ENCODE results near the gene CFAP99.
"Not testable (repeated sequence)": the region's sequence is repeated elsewhere in the genome, so short reads cannot be mapped to it uniquely, and the experiment has no call there.

CFAP99 gene

GRCh38 chr4:2449511-2450392 is 31.0 kb downstream of the CFAP99 start:
- no peak for DNase-seq

GRCh38 chr4:2450394-2451035 is 31.8 kb downstream of the CFAP99 start:
- no peak for DNase-seq

- DNase-seq = no peak
These were observed 32.3 kb downstream of the CFAP99 start for GRCh38 chr4:2451036-2451520.

DNA sequence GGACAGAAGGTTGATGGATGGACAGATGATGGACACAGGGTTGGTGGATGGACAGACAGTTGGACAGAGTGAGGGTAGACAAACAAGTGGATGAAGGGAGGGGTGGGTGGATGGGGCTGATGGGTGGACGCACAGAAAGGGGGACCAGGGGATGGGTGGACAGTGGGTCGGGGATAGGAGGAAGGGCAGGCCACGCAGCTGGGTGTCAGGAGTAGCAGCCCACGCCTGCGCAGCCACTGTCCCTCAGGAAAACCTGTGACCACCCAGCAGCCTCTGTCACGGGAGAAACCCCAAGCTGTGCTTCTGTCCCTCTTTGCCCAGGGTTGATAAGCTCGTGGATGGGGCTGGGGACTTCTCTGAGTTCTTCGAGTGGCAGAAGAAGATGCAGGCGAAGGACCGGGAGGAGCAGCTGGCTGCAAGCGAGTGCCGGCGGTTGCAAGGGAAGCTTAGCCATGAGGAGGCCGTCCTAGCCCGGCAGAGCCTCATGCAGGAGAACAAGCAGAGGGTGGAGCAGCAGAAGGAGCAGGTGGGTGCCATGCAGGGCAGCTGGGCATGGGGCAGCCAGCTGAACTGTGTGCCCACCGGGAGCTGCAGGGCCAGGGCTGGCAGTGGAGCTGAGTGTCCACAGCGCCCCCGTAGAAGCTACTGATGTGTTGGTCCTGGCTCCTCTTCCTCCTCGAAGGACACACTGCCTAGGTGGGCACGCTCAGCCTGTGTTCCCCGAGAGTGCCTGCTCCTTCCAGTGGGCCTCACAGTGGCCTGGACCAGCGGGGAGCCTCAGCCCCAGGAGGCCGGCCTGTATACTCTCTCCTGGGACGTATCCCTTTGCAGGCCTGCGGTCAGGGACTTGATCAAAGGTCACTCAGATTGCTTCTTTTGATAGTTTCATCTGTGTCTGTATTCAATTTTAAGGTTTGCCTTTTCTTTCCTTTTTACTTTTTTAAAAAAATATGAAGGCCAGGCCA is 33.3 kb downstream of the CFAP99 start:
- DNase-seq = no peak

GRCh38 chr4:2457481-2458295 is 38.9 kb downstream of the CFAP99 start:
- no peak for DNase-seq

GRCh38 chr4:2458546-2459491 is 40.1 kb downstream of the CFAP99 start:
- no peak for DNase-seq

DNA sequence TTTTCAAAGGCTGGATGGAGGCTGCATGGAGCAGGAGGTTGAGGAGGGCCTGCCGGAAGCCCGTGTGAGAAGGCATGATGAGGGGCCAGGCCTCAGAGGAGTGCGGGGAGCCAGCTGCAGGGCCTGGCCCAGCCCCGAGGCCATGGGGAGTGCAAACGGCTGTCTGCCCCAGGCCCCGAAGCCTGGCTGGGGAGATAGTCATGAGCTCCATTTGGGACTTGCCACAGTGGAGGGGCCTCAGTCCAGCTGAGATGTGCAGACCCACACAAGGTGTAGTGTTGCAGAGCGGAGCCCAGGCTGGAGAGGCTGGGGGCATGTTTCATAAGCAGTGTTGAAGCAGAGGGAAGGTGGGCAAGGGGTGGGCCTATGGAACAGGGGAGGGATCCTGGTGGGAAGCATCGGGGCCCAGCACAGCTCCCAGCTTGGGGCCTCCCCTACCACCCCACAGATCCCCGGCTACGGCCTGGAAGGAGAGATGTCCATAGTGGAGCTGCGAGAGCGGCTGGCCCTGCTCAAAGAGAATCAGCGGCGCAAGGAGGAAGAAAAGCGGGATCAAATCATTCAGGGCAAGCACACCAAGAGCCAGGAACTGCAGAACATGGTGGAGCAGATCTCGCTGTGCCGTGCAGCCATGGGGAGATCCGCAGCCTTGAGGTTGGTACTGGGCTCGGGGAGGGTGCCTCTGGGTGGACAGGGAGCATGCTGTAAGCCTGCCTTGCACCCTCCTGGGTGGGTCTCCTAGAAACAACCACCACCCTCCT is 41.0 kb downstream of the CFAP99 start:
- no peak for DNase-seq

- no peak for DNase-seq
These were observed 42.6 kb downstream of the CFAP99 start for GRCh38 chr4:2461246-2461960.

DNA sequence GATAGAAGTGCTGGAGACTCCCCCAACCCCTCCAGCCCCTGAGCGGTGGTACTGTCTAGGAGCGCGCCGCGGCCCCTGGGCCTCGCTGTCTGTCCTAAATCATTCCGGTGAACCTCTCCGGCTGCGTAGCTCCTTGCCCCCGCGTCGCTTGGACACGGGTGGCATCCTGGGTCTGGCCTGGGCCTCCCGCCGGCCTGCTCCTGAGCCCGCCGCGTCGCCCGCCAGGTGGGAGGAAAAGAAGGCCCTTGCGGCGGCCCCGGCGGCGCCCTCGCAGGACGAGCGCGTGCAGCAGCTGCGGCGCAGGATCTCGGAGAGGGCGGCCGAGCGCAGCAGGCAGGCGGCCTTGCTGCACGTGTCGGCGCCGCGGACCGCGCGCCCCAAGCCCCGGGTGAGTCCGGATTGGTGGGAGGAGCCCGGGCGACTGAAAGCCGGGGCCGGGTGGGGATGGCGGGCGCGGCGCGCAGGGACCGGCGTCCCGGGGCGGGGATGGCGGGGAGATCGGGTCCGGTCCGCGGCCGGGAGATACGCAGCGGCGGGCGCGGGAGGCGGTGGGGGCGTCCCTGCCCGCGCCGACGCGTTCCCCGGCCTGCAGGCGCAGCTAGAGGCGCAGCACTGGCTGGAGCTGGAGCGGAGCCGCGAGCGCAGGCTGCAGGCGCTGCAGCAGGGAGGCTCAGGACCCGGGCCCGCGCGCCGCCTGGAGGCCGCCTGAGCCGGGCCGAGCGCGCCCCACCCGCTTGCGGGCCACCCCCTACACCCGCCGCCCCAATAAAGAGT is 43.6 kb downstream of the CFAP99 start:
- DNase-seq = peak; percentile 30 to 43

GRCh38 chr4:2462992-2463762 is 44.4 kb downstream of the CFAP99 start:
- no peak for DNase-seq

GRCh38 chr4:2465032-2465431 is 46.3 kb downstream of the CFAP99 start:
- DNase-seq = no peak

DNA sequence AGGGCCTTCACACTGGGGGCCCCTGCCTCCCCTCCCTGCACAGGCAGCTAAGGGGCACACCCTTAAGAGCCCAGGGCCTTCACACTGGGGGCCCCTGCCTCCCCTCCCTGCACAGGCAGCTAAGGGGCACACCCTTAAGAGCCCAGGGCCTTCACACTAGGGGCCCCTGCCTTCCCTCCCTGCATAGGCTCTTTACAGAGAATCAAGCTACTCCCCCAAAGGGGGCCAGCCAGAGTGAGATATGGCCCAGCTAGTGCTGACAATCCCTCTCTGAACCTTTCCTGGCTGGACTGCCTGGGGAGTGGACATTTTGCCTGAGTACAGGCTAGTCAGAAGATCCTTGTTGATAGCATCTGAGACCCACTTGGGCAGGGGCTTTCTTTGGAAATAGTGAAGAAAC is 46.8 kb downstream of the CFAP99 start:
- not testable (repeated sequence) for DNase-seq

DNA sequence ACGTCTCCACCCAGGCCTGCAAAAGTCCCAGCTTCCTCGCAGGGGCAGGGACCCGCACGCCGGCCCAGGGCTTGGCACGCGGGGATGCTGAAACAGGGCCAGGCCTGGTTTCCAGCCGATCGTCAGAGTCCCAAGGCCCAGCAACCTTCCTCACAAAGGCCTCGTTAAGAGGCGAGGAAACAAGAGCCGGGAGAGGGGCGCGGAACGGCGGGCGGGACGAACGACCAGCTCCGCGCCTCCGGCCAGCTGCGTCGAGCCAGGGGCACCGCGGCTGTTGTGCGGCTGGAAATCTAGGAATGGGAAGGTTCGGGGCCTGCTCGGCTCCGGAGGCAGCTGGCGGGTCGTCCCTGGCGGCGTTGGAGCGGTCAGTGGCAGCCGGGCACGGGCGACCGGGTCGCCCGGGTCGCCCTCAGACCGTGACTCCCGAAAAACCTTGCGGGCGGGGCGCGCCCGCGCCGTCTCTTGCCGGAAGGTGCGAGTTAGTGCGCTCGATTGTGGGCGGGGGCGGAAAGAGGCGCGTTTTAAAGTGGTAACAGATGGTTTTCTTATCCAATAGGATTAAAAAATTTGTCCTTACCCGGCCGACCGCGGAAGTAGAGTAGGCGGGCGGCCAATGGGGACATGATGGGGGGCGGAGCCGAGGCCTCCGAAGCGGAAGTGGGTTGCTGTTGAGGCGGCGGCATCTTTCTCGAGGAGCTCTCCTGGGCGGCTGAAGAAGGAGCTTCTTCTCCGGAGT is 49.9 kb downstream of the CFAP99 start, which contains the start of gene RNF4:
Gene RNF4, plus strand, starts transcription at position 651 of the 736 bp plus-strand sequence. CDS start 21,388 bp downstream, outside the sequence.
- DNase-seq = peak; percentile 95 to 97

DNA sequence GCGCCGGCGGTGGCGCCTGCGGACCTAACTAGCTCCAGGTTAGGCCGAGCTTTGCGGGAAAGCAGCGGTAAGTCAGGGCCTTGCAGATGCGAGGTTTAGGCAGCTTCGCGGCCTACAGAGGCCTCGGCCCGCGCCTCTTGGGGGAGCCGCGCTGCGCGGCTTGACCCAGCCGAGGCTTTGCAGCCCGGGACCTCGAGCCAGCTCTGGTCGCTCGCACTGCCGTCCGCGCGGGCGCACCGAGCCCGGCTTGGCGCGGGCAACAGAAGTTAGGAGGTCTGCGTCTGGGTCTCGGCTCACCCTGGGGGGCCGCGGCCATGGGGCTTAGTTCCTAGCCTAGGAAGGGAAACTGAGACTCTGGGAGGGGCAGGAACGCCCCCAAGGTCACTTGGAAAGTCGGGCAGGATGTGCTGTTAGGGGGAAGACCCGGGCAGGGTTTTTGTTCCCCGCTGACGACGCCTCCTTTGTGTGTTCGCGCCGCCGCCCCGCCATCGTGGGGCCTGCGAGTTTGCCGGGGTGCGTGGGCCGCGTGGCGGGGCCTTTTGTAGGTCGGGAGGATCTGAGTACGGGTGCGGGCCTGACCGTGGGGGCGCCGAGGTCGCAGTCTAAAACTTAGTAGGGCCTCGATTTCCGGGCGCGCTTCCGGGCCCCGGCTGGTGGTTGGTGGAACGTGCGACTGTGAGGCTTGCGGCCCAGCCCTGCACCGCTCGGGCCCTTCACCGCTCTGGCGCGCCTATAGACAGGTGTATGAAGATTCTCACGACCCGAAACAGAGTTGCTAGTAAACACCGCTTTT is 50.6 kb downstream of the CFAP99 start:
- DNase-seq = peak in 1 of 2 experiments; percentile 27

DNA sequence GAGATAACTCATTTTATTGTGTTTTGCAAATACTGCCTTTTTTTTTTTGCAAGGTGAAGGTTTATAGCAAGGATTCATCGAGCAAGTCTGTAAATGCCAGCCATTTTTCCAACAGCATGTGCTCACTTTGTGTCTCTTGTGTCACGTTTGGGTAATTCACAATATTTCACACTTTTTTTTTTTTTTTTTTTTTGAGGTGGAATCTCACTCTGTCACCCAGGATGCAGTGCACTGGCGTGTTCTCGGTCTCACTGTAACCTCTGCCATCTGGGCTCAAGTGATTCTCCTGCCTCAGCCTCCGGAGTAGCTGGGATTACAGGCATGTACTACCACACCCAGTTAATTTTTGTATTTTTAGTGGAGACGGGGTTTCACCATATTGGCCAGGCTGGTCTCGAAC is 52.0 kb downstream of the CFAP99 start:
- DNase-seq = no peak

GRCh38 chr4:2472187-2472586 is 53.4 kb downstream of the CFAP99 start:
- DNase-seq = no peak
